B cell (primary cell): ENCODE measurements around the gene CALN1. TPM values are rescaled to one million over a fixed set of nuclear protein-coding genes. Genes with fewer than 3 reads are reported as not detected.

Experiments
- ATAC-seq: fragments of 200-7000 bp; cut with Tn5 transposase; one replicate; pipeline ENCODE4 v1.10.0; 2021; ENCODE audit warnings: low read depth, mild to moderate bottlenecking, moderate number of reproducible peaks, moderate library complexity
- CTCF ChIA-PET: fragments of 350-600 bp; sonication (Branson Sonifier 250); formaldehyde crosslinking; loops from one replicate; lab custom pipeline; 2021; ENCODE audit warnings: antibody characterized with exemption, inconsistent platforms; lab: Charles Lee
- POLR2A ChIA-PET: fragments of 350-600 bp; sonication (Branson Sonifier 250); formaldehyde crosslinking; loops from one replicate; lab custom pipeline; 2021; ENCODE audit warnings: antibody characterized with exemption; lab: Charles Lee
- DNase-seq: peaks from one replicate; pipeline ENCODE4 v3.0.0; 2013
- H2AFZ ChIP-seq: 2 replicates; pipeline ENCODE4 v1.6.1; 2012; ENCODE audit warnings: mild to moderate bottlenecking, low read depth, low read length; ENCODE audit not compliant: insufficient read depth, poor library complexity, severe bottlenecking
- H3K27ac ChIP-seq, 2 donors: 1 replicate in 1 of 2; 2 replicates in 1 of 2; pipeline ENCODE4 v1.5.1; 2012 to 2013; ENCODE audit warnings: low read length in 2 of 2, mild to moderate bottlenecking in 2 of 2, moderate library complexity in 1 of 2
- H3K27me3 ChIP-seq, 4 experiments: fragments of 200-600 bp in 1 of 4; sonication (generic) in 1 of 4; replicated peaks in 1 of 4; 1 replicate in 2 of 4; 2 replicates in 2 of 4; pipeline versions ENCODE4 v1.6.1 to v1.7.0; 2013 to 2016; ENCODE audit warnings: low read length in 3 of 4, mild to moderate bottlenecking in 2 of 4, mixed read lengths in 1 of 4, moderate library complexity in 1 of 4; ENCODE audit not compliant: insufficient read depth in 4 of 4, control insufficient read depth in 3 of 4; ENCODE audit errors: control extremely low read depth in 1 of 4
- H3K36me3 ChIP-seq, 2 experiments: replicated peaks in 1 of 2; 1 replicate in 1 of 2; 2 replicates in 1 of 2; pipeline versions ENCODE4 v1.6.1 to v1.7.1; 2013; ENCODE audit warnings: low read length in 1 of 2; ENCODE audit not compliant: insufficient read depth in 2 of 2, control insufficient read depth in 1 of 2; ENCODE audit errors: control extremely low read depth in 1 of 2, extremely low read depth in 1 of 2
- H3K4me1 ChIP-seq, 2 donors: fragments of 200-600 bp in 1 of 2; sonication (generic) in 1 of 2; 1 replicate in 1 of 2; 2 replicates in 1 of 2; pipeline versions ENCODE4 v1.5.1 to v1.6.1; 2013 to 2017; ENCODE audit warnings: low read length in 2 of 2; ENCODE audit not compliant: control insufficient read depth in 2 of 2, insufficient read depth in 2 of 2
- H3K4me2 ChIP-seq: replicated peaks from 2 replicates; pipeline ENCODE3; 2012; ENCODE audit warnings: mild to moderate bottlenecking, low read depth, low read length; ENCODE audit not compliant: poor library complexity, severe bottlenecking
- H3K4me3 ChIP-seq, 5 experiments: fragments of 200-600 bp in 1 of 5; sonication (generic) in 1 of 5; 1 replicate in 3 of 5; 2 replicates in 2 of 5; pipeline versions ENCODE4 v1.5.1 to v1.7.0; 2011 to 2016; ENCODE audit warnings: low read length in 4 of 5, mild to moderate bottlenecking in 4 of 5, low read depth in 2 of 5, control low read depth in 1 of 5, moderate library complexity in 1 of 5; ENCODE audit not compliant: insufficient read depth in 1 of 5; ENCODE audit errors: control extremely low read depth in 1 of 5, extremely low read depth in 1 of 5
- H3K79me2 ChIP-seq: fragments of 200-600 bp; sonication (generic); one replicate; pipeline ENCODE4 v1.6.0; 2016; ENCODE audit warnings: low read length; ENCODE audit not compliant: control insufficient read depth, insufficient read depth
- H3K9ac ChIP-seq: fragments of 200-600 bp; sonication (generic); 2 replicates; pipeline ENCODE4 v1.6.1; 2017; ENCODE audit warnings: mild to moderate bottlenecking, low read length, moderate library complexity
- H3K9me3 ChIP-seq, 3 donors: one replicate each; pipeline versions ENCODE4 v1.6.1 to v1.7.1; 2013; ENCODE audit warnings: low read length in 2 of 3; ENCODE audit not compliant: control insufficient read depth in 2 of 3, insufficient read depth in 1 of 3; ENCODE audit errors: control extremely low read depth in 1 of 3
- H4K20me1 ChIP-seq: 2 replicates; pipeline ENCODE4 v1.6.0; 2012; ENCODE audit warnings: mild to moderate bottlenecking, low read length; ENCODE audit not compliant: insufficient read depth, control insufficient read depth, poor library complexity, severe bottlenecking
- H3K27ac Mint-ChIP-seq: one replicate; pipeline ENCODE4 v1.8.0; 2021; ENCODE audit warnings: mixed read lengths
- H3K27me3 Mint-ChIP-seq: one replicate; pipeline ENCODE4 v1.8.0; 2021; ENCODE audit warnings: mixed read lengths
- H3K4me1 Mint-ChIP-seq: one replicate; pipeline ENCODE4 v1.8.0; 2021; ENCODE audit warnings: mixed read lengths
- H3K4me3 Mint-ChIP-seq: one replicate; pipeline ENCODE4 v1.8.0; 2021; ENCODE audit warnings: mixed read lengths
- H3K9me3 Mint-ChIP-seq: one replicate; pipeline ENCODE4 v1.8.0; 2022; ENCODE audit warnings: mixed read lengths; ENCODE audit not compliant: insufficient read depth
- EZH2 ChIP-seq: IDR thresholded peaks from 2 replicates; pipeline ENCODE4 v1.6.1; 2012; ENCODE audit warnings: borderline replicate concordance, low read depth, mild to moderate bottlenecking, moderate library complexity, low read length; ENCODE audit not compliant: insufficient read depth, poor library complexity, severe bottlenecking
- WGBS: methylation state at CpG from one replicate; pipeline ENCODE4 v1.1.5; 2013; ENCODE audit warnings: missing lambda C conversion rate; ENCODE audit not compliant: insufficient coverage; 5-methylcytosine and 5-hydroxymethylcytosine counted together
- intact Hi-C: fragments of 100-400 bp; cut with micrococcal nuclease; formaldehyde crosslinking; loops from one replicate; pipeline ENCODE4 v1.10.0; 2022
- polyA plus RNA-seq: library from polyadenylated mRNA; depleted of rRNA; stranded (reverse); fragments of >200 nt; gene quantifications from 2 replicates; pipeline ENCODE4 v1.2.3, GENCODE V29; 2012
- total RNA-seq, 2 donors: library from RNA; stranded (reverse); fragments of 120-200 nt in 1 of 2; gene quantifications; 1 replicate in 1 of 2; 2 replicates in 1 of 2; pipeline versions ENCODE4 v1.2.3 to v1.2.4, GENCODE V29; 2013 to 2022
- TF ChIP-seq, protein P1 (sequence below): fragments of 200-600 bp; IDR thresholded peaks from one replicate; pipeline ENCODE4 v1.8.0; 2022; ENCODE audit warnings: antibody characterized with exemption, mild to moderate bottlenecking

Gene CALN1
- total and polyA plus RNA-seq, 2 donors (not counting 1 experiment from before 2014, with no cell fraction given), result not detected

DNA sequence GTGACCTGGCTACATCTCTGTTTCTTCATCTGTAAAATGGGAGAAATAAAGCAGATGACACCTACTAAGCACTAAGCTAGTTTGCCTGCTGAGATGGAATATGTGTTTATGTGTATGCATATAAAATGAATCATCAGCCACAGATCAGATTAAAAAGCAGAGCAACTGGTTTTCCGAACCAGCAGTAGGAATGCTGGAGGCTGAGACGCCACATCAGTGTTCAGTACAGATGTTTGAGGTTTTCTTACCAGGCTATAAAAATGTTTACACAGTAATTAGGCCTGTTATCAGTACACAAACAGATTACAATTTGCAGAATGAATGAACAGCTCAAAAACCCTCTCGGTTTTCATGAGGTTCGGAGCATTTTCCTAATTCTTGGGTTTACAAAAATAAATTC is 85.8 kb downstream of the CALN1 start:
- CTCF ChIA-PET, result no interaction called here

DNA sequence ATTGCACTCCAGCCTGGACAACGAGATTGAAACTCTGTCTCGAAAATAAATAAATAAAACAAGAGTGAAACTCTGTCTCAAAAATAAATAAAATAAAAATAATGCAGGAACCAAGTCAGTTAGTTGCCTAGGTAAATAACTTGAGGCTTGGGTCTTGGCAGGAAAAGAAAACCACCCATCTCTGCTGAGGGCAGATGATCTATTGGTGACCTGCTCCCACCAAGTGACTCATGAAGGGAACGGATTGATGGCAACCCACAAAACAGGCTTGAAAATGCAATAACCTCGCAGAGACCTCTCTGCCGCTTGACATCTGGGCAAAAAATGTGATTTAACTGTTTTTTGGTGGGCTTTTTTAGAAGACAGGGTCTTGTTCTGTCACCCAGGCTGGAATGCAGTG is 86.6 kb downstream of the CALN1 start:
- Histone ChIP-seq H3K27ac (no peak overlapping the region), H3K4me2 (no peak overlapping the region), H2AFZ (no peak overlapping the region), H3K4me1 (no peaks in the 10 kb centered on the region), H3K4me3 (no peak overlapping the region), H3K27me3 (no peaks in the 10 kb centered on the region), H3K79me2 (no peaks in the 10 kb centered on the region), H3K9me3 (peaks cover 0 to 6% (median 0%) of the 10 kb centered on the region in 3 donors), H3K9ac (no peak overlapping the region), H4K20me1 (no peaks in the 10 kb centered on the region), H3K36me3 (no peaks in the 10 kb centered on the region)
- no peaks in the 10 kb centered on the region for H3K27me3 Mint-ChIP-seq
- no peak overlapping the region for H3K4me3 Mint-ChIP-seq
- no peaks in the 10 kb centered on the region for H3K9me3 Mint-ChIP-seq
- no peaks in the 10 kb centered on the region for H3K4me1 Mint-ChIP-seq
- ChIA-PET POLR2A (no interaction called here), CTCF (no interaction called here)
- ATAC-seq, result no peak
- DNase-seq, result no peak
- WGBS, result 79% methylated on average over 3 of the region's 5 CpGs
- TF ChIP-seq, protein P1, sequence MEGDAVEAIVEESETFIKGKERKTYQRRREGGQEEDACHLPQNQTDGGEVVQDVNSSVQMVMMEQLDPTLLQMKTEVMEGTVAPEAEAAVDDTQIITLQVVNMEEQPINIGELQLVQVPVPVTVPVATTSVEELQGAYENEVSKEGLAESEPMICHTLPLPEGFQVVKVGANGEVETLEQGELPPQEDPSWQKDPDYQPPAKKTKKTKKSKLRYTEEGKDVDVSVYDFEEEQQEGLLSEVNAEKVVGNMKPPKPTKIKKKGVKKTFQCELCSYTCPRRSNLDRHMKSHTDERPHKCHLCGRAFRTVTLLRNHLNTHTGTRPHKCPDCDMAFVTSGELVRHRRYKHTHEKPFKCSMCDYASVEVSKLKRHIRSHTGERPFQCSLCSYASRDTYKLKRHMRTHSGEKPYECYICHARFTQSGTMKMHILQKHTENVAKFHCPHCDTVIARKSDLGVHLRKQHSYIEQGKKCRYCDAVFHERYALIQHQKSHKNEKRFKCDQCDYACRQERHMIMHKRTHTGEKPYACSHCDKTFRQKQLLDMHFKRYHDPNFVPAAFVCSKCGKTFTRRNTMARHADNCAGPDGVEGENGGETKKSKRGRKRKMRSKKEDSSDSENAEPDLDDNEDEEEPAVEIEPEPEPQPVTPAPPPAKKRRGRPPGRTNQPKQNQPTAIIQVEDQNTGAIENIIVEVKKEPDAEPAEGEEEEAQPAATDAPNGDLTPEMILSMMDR, result no peak
- no peak for TF ChIP-seq EZH2
- no peak overlapping the region for H3K27ac Mint-ChIP-seq
- intact Hi-C loops, result no loop called here

More for the DNA sequence above, 85.8 kb downstream of the CALN1 start:
- no peak overlapping the region for H2AFZ ChIP-seq
- ATAC-seq (no peak), DNase-seq (no peak)
- H3K9me3 ChIP-seq, result peaks cover 0 to 6% (median 0%) of the 10 kb centered on the region in 3 donors
- no peaks in the 10 kb centered on the region for H3K79me2 ChIP-seq
- H3K4me1 ChIP-seq, result no peaks in the 10 kb centered on the region
- H3K4me3 ChIP-seq, result no peak overlapping the region
- WGBS, result 87% methylated on average over 2 of the region's 4 CpGs
- H4K20me1 ChIP-seq, result no peaks in the 10 kb centered on the region
- H3K9ac ChIP-seq, result no peak overlapping the region
- Mint-ChIP-seq H3K27me3 (no peaks in the 10 kb centered on the region), H3K27ac (no peak overlapping the region), H3K9me3 (no peaks in the 10 kb centered on the region), H3K4me3 (no peak overlapping the region), H3K4me1 (no peaks in the 10 kb centered on the region)
- POLR2A ChIA-PET, result no interaction called here
- no peak for TF ChIP-seq EZH2
- TF ChIP-seq, protein P1, result no peak
- no peak overlapping the region for H3K4me2 ChIP-seq
- intact Hi-C loops, result no loop called here
- H3K36me3 ChIP-seq, result no peaks in the 10 kb centered on the region
- H3K27ac ChIP-seq, result no peak overlapping the region
- no peaks in the 10 kb centered on the region for H3K27me3 ChIP-seq
